HG03060 (cell line): ENCODE measurements around the gene CSMD2.

Experiments used
- ATAC-seq: cut with Tn5 transposase; IDR thresholded peaks from one replicate; pipeline ENCODE4 v1.9.1; 2021; ENCODE audit warnings: low read depth, moderate number of reproducible peaks; ENCODE audit not compliant: unreplicated experiment

The CSMD2 gene

GRCh38 chr1:33875862-33876261, 289.2 kb downstream of the CSMD2 start:
- no peak for ATAC-seq

GRCh38 chr1:33874636-33875035, 290.4 kb downstream of the CSMD2 start:
- ATAC-seq: no peak

DNA sequence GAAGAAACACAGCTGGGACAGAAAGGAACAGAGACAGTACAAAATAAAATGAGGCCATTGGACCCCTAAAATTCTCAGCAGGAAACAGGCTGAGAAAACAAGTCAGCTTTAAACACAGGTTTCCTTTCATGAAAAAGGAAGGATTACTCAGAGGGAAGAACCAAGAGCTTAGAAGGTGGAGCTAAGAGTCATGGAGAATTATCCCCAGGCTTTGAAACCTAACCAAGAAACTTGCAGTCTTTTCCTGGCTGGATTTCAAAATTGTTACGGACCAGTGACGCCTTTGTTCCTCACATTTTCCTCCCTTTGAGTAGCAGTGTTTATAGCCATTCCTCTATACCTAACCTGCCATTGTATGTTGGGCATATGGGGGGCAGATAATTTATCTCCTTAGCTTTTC, 292.3 kb downstream of the CSMD2 start:
- no peak for ATAC-seq

- no peak for ATAC-seq
These were observed 292.8 kb downstream of the CSMD2 start for GRCh38 chr1:33872275-33872674.

- ATAC-seq: no peak
These were observed 297.3 kb downstream of the CSMD2 start for GRCh38 chr1:33867684-33868083.

DNA sequence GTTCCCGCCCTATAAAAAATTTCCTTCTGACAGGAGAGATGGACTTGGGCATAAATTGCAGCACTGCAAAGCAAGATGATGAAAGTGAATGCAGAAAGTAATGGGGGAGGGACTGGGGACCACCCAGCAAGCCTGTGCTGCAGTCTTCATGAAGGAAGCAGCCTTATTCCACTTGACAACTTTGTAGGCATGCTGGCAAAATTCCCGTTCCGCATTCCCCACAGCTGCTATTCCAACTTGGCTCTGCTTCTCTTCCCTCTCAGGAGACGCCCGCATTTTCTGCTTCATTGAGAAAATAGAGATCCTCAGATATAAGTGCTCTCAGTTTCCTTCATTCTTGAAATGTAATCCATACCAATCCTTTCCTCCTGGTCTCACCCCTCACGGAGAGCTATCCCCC, 298.7 kb downstream of the CSMD2 start:
- no peak for ATAC-seq

- no peak for ATAC-seq
These were observed 300.3 kb downstream of the CSMD2 start for GRCh38 chr1:33864460-33865389.

DNA sequence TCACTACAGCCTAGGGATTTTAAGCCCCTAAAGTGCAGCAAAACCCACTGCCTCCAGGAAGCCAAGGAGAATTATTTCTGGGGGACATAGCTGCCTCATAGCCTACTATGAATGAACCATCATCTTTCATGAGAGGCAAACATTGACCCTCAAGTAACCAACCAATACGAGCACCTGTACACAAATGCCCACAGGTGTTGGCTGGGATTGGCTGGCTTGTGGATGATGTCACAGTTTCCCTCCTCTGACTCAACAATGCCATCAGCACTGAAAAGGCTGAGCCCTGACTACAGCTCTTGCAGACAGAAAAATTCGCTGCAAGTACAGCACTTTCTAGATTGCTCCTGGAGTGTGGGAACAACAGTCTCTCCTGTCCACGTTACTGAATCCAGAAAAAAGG, 301.3 kb downstream of the CSMD2 start, which contains the start of gene HMGB4:
TSS of gene HMGB4 (plus strand) at position 301 of the 400 bp plus-strand sequence. CDS start 113 bp downstream, outside the sequence.
- ATAC-seq: no peak

DNA sequence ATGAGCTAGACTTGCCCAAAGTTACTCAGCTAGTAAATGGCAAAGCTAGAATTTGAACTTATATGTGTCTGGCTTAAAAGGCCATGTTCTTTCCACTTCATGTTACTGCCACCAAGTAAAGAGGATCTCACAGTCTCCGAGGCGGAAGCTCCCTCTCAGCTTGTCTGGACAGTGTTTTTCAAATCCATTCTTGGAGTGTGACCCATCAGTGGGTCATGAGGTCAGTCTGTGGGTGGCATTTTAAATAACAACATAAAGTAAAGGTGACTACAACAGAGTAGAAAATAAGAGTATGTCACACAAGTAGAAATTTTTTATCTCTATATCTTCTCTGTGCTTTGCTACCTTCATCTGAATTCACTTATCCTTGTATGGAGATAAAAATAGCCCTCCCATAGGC, 304.4 kb downstream of the CSMD2 start:
- ATAC-seq: no peak

- no peak for ATAC-seq
These were observed 310.9 kb downstream of the CSMD2 start for GRCh38 chr1:33854091-33854490.

DNA sequence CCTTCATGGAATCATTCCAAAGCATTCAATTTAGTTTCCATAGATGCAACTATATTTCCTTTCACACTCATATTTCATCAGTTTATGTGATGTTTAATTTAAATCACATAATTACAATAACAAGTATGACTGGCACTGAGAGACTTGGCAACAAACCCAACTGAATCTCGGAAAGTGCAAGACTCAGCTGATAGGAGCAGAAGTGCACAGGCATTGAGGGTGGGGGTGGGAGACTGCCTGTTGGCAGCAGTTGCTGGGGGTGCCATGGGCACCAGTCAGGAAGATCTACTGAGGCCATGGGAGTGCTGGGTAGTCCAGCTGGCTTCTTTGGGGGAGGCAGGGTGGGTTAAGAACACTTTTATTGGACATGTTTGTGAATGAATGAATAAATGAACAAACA, 311.6 kb downstream of the CSMD2 start:
- ATAC-seq: no peak

GRCh38 chr1:33852711-33853110, 312.3 kb downstream of the CSMD2 start:
- no peak for ATAC-seq

DNA sequence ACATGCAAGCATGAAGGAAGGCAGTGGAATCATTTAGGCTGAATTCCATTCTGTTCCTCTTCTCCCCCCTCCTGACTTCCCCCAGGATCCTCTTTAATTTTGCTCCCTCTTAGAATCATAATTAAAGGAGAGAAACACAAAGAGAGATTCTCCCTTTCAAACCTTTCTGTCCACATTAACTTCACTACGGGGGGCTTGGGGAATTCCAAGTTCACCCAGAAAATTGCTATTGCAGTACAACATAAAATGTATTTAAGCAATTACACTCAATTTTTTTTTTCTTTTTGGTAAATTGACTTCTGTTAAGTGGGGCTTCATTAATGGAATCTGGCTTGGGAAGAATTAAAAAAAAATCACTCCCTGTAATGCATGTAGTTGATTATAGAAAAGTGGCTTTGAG, 314.5 kb downstream of the CSMD2 start:
- no peak for ATAC-seq

DNA sequence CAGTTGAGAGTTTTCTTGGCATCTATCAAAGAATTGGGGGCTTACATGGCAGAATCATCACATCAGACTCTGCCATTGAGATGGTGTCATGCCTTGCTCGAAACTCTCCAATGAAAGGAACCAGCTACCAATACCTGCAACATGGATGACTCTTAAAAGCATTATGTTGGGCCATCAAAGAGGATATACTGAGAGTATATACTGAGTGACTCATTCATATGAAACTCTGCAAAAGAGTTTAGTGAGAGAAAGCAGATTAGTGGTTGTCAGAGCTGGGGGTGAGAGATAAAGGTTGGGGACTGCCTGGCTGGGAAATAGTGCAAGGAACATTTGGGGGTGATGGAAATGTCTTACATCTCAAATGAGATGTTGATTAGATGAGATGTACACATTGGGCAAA, 315.8 kb downstream of the CSMD2 start:
- no peak for ATAC-seq

GRCh38 chr1:33848205-33848937, 316.7 kb downstream of the CSMD2 start:
- ATAC-seq: no peak

DNA sequence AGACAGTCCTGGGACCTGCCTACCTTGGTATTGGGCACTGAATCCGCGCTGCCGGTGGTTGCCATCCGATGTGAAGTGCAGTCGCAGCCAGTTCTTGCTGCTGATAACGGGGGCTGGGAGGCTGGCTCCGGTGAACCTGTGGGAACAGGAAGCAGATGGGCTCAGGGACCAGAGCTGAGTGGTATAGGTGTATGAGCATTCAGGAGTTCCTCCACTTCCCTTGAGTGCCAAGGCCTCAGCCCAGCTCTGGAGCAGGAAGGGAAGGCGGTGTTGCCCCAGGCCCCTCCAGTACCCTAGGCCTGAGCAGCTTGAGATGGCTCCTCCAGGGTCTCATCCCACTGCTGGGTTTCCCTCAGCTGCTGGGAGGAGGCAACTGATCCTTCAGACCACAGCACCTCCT, 318.2 kb downstream of the CSMD2 start:
- no peak for ATAC-seq

DNA sequence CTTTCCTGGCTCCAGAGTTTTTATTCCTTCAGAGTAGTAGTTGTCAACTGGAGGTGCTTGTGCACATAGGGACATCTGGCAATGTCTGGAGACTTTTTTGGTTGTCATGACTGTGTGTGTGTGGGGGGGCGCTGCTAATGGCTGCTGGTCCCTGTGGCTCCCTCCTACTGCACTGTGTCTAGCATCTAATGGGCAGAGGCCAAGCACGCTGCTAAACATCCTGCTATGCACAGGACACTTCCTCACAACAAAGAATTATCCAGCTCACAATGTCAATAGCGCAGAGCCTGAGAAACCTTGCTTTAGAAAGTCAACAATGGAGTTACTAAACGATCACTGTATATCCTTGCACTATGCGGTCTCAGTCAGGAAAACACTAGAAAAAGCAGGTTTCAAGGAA, 320.9 kb downstream of the CSMD2 start:
- no peak for ATAC-seq

GRCh38 chr1:33842348-33842747, 322.7 kb downstream of the CSMD2 start:
- no peak for ATAC-seq

GRCh38 chr1:33841494-33841893, 323.5 kb downstream of the CSMD2 start:
- no peak for ATAC-seq

GRCh38 chr1:33837635-33838034, 327.4 kb downstream of the CSMD2 start:
- ATAC-seq: no peak

GRCh38 chr1:33836911-33837310, 328.1 kb downstream of the CSMD2 start:
- no peak for ATAC-seq

DNA sequence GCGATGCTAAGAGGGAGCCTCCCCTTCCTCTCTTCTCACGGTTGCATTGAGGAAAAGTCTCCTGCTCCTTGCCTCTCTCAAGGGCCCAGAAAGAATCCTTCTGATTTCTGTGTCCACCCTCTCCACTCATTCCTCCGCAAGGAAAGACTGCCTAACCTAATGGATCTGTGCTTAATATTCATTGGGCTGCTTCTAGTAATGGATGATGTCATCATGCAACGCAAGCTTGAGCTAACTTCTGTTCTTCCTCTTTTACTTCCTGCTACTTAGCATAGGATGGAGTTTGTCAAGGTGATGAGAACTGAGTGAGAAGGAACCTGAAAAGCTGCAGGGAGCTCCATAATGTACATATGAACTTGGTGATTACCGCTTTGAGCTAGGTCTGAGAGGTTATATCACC, 336.4 kb downstream of the CSMD2 start:
- ATAC-seq: no peak
